ENCODE measurements around the gene CXorf65.

The CXorf65 gene

DNA sequence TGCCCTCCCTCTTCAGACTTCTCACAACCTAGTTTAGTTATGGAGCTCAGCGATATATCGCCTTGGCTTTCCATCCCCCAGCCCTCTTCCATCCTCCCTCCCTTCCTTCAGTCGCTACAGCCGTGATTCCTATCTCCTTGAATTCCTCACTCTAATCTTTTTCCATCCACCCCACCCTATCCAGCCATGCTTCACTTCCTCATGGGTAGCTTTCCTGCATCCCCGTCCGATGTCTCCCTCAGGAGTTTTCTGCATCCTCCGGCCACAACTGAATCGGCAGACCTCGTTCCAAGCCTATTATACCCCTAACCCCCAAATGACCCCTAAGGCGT, 38.9 kb downstream of the CXorf65 start:
- TF ChIP-seq, protein P1, sequence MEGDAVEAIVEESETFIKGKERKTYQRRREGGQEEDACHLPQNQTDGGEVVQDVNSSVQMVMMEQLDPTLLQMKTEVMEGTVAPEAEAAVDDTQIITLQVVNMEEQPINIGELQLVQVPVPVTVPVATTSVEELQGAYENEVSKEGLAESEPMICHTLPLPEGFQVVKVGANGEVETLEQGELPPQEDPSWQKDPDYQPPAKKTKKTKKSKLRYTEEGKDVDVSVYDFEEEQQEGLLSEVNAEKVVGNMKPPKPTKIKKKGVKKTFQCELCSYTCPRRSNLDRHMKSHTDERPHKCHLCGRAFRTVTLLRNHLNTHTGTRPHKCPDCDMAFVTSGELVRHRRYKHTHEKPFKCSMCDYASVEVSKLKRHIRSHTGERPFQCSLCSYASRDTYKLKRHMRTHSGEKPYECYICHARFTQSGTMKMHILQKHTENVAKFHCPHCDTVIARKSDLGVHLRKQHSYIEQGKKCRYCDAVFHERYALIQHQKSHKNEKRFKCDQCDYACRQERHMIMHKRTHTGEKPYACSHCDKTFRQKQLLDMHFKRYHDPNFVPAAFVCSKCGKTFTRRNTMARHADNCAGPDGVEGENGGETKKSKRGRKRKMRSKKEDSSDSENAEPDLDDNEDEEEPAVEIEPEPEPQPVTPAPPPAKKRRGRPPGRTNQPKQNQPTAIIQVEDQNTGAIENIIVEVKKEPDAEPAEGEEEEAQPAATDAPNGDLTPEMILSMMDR (IDR thresholded peaks at IDR 0.05; ENCODE audit: insufficient read depth, missing control alignments): no peak
- FAIRE-seq (no peak), DNase-seq (ENCODE audit: insufficient read length, low spot score) (peak; percentile 15)

DNA sequence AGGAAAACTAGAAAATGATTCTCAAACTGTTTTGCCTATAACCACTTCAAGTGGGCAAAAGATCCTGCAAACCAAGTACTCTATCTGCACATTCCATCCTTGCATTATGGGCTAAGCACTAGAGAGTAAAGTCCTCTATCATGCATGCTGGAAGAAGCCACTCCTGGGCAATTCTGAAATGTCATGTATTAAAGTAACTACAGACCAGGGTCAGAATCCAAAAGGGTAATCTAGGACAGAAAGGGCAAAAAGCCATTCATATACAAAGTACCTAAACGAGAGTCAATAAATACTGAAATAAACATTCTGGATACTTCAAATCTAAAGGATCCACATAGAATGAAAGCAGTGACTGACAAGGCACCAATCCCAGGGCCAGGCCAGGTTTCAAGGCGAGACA, 39.5 kb downstream of the CXorf65 start:
- DNase-seq (ENCODE audit: insufficient read length, low spot score): no peak
- FAIRE-seq: no peak
- TF ChIP-seq, protein P1 (IDR thresholded peaks at IDR 0.05; ENCODE audit: insufficient read depth, missing control alignments): no peak

DNA sequence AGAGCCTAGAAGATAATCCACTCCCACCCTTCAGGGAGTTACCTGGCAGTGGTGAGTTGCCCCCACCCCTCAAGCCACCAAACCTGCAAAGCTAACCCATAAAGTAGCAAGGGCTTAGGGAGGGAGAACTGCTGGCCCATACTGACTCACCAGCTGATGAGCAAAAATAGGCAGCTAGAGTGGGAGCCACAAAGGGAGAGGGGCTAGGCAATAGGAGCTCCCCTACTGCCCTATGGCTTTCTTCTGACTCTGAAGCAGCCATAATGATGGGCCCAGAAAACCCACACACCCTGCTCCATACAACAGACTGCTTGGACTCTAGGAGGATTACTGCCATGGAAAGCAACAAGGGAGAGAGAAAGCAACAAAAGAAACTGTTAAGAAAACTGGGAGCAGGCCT, 46.4 kb downstream of the CXorf65 start:
- TF ChIP-seq, protein P1 (IDR thresholded peaks at IDR 0.05; ENCODE audit: insufficient read depth, missing control alignments): no peak
- FAIRE-seq: no peak
- DNase-seq (ENCODE audit: insufficient read length, low spot score): no peak

DNA sequence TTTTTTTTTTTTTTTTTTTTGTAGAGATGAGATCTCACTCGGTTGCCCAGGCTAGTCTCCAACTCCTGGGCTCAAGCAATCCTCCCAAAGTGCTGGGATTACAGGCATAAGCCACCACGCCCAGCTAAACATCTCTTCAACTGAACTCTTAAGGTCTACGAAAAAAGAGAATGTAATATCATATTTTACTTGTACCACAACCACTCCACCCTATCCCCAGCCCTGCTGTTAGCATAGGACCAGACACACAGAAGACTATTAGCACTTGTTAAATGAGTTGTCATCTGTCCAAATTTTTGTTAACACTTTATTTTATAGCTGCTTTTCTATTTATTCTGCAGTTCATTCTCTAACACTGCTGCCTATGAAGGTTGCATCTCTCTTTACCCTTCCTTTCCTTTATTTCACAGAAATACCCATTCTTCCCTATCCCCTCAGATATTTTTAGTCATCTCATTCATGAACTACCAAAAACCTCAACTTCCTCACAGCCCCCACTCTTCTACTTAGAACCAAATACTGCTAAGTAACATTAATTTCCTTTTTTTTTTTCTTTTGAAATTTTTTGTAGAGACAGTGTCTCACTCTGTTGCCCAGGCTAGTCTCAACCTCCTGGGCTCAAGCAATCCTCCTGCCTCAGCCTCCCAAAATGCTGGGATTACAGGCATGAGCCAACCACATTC, 48.6 kb downstream of the CXorf65 start:
- DNase-seq (ENCODE audit: insufficient read length, low spot score) (no peak), FAIRE-seq (no peak)
- TF ChIP-seq, protein P1 (IDR thresholded peaks at IDR 0.05; ENCODE audit: insufficient read depth, missing control alignments): no peak

DNA sequence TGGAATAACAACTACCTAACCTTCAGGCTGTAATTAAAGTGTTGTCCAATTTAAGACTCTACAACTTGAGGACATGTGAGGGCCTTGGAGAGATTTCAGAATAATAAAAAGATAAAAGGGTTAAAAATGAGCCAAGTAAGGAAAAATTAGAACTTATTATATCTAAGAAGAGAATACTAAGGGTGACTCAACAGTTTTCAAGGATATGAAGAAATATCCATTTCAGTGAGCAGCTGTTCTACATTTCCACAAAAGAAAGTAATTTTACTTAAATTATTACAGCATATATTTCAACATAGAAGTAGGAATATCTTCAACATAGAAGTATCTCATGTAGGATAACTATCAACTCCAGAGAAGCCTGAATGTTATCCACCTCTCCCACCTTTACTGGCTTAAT, 49.7 kb downstream of the CXorf65 start:
- no peak for DNase-seq (ENCODE audit: insufficient read length, low spot score)
- FAIRE-seq: no peak
- TF ChIP-seq, protein P1 (IDR thresholded peaks at IDR 0.05; ENCODE audit: insufficient read depth, missing control alignments): no peak
